ENCODE data around the gene TCEAL8. TPM values are rescaled to one million over a fixed set of nuclear protein-coding genes. Genes with fewer than 3 reads are reported as not detected.

TCEAL8 gene
- total RNA-seq, 1 experiment from 2014 or later = 74.6 TPM

GRCh38 chrX:103304705-103305104, 49.8 kb upstream of the TCEAL8 start (continued):
- no peak for TF ChIP-seq CTCF (IDR thresholded peaks at IDR 0.05)
- TF ChIP-seq, protein P1, sequence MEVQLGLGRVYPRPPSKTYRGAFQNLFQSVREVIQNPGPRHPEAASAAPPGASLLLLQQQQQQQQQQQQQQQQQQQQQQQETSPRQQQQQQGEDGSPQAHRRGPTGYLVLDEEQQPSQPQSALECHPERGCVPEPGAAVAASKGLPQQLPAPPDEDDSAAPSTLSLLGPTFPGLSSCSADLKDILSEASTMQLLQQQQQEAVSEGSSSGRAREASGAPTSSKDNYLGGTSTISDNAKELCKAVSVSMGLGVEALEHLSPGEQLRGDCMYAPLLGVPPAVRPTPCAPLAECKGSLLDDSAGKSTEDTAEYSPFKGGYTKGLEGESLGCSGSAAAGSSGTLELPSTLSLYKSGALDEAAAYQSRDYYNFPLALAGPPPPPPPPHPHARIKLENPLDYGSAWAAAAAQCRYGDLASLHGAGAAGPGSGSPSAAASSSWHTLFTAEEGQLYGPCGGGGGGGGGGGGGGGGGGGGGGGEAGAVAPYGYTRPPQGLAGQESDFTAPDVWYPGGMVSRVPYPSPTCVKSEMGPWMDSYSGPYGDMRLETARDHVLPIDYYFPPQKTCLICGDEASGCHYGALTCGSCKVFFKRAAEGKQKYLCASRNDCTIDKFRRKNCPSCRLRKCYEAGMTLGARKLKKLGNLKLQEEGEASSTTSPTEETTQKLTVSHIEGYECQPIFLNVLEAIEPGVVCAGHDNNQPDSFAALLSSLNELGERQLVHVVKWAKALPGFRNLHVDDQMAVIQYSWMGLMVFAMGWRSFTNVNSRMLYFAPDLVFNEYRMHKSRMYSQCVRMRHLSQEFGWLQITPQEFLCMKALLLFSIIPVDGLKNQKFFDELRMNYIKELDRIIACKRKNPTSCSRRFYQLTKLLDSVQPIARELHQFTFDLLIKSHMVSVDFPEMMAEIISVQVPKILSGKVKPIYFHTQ (CRISPR knock-in tag; IDR thresholded peaks at IDR 0.05) = no peak
- no peak for TF ChIP-seq ZBTB21 (CRISPR knock-in tag; IDR thresholded peaks at IDR 0.05; ENCODE audit: borderline replicate concordance)
- TF ChIP-seq NFYB (CRISPR knock-in tag; conservative IDR thresholded peaks at IDR 0.05; ENCODE audit: low read depth) = no peak

DNA sequence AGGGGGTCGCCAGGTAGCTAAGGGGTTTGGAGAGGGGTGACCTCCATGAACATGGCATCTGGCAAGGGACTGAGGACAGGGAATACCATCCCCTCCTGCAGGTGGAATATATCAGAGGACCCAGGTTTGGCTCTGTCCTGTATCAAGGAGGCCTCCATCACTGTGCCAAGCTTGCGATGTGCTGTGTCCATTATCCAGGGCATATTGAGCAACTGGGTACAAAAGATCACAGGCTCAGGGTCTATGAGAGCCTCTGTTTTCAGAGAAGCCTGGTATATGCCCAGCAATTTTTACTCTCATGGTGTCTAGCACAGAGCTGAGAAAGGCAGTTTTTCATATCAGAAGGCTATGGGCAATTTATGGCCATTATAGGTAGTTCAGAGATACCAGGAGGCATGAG, 38.2 kb upstream of the TCEAL8 start:
- TF ChIP-seq RORB (CRISPR knock-in tag; IDR thresholded peaks at IDR 0.05) = no peak
- TF ChIP-seq, protein P2, sequence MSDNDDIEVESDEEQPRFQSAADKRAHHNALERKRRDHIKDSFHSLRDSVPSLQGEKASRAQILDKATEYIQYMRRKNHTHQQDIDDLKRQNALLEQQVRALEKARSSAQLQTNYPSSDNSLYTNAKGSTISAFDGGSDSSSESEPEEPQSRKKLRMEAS (CRISPR knock-in tag; IDR thresholded peaks at IDR 0.05) = no peak
- TF ChIP-seq FOXJ3 (CRISPR knock-in tag; IDR thresholded peaks at IDR 0.05; ENCODE audit: borderline replicate concordance) = no peak
- no peak for TF ChIP-seq TCF7 (CRISPR knock-in tag; IDR thresholded peaks at IDR 0.05; ENCODE audit: low read depth)
- TF ChIP-seq ZNF396 (CRISPR knock-in tag; IDR thresholded peaks at IDR 0.05; ENCODE audit: borderline replicate concordance) = no peak
- TF ChIP-seq CREB1 (CRISPR knock-in tag; IDR thresholded peaks at IDR 0.05) = no peak
- no peak for TF ChIP-seq FOXP1 (CRISPR knock-in tag; IDR thresholded peaks at IDR 0.05; ENCODE audit: borderline replicate concordance)
- TF ChIP-seq ELF4 (CRISPR knock-in tag; IDR thresholded peaks at IDR 0.05; ENCODE audit: low read depth) = no peak
- TF ChIP-seq, protein P3, sequence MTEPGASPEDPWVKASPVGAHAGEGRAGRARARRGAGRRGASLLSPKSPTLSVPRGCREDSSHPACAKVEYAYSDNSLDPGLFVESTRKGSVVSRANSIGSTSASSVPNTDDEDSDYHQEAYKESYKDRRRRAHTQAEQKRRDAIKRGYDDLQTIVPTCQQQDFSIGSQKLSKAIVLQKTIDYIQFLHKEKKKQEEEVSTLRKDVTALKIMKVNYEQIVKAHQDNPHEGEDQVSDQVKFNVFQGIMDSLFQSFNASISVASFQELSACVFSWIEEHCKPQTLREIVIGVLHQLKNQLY (CRISPR knock-in tag; IDR thresholded peaks at IDR 0.05) = no peak
- TF ChIP-seq, protein P4, sequence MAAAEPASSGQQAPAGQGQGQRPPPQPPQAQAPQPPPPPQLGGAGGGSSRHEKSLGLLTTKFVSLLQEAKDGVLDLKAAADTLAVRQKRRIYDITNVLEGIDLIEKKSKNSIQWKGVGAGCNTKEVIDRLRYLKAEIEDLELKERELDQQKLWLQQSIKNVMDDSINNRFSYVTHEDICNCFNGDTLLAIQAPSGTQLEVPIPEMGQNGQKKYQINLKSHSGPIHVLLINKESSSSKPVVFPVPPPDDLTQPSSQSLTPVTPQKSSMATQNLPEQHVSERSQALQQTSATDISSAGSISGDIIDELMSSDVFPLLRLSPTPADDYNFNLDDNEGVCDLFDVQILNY (CRISPR knock-in tag; IDR thresholded peaks at IDR 0.05) = no peak
- TF ChIP-seq FOXK1 (CRISPR knock-in tag; IDR thresholded peaks at IDR 0.05) = no peak
- TF ChIP-seq, protein P5, sequence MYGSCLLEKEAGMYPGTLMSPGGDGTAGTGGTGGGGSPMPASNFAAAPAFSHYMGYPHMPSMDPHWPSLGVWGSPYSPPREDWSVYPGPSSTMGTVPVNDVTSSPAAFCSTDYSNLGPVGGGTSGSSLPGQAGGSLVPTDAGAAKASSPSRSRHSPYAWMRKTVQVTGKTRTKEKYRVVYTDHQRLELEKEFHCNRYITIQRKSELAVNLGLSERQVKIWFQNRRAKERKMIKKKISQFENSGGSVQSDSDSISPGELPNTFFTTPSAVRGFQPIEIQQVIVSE (CRISPR knock-in tag; IDR thresholded peaks at IDR 0.05; ENCODE audit: borderline replicate concordance) = no peak
- TF ChIP-seq, protein P6, sequence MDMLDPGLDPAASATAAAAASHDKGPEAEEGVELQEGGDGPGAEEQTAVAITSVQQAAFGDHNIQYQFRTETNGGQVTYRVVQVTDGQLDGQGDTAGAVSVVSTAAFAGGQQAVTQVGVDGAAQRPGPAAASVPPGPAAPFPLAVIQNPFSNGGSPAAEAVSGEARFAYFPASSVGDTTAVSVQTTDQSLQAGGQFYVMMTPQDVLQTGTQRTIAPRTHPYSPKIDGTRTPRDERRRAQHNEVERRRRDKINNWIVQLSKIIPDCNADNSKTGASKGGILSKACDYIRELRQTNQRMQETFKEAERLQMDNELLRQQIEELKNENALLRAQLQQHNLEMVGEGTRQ (CRISPR knock-in tag; IDR thresholded peaks at IDR 0.05) = no peak
- TF ChIP-seq, protein P1 (CRISPR knock-in tag; IDR thresholded peaks at IDR 0.05) = no peak
- TF ChIP-seq, protein P7, sequence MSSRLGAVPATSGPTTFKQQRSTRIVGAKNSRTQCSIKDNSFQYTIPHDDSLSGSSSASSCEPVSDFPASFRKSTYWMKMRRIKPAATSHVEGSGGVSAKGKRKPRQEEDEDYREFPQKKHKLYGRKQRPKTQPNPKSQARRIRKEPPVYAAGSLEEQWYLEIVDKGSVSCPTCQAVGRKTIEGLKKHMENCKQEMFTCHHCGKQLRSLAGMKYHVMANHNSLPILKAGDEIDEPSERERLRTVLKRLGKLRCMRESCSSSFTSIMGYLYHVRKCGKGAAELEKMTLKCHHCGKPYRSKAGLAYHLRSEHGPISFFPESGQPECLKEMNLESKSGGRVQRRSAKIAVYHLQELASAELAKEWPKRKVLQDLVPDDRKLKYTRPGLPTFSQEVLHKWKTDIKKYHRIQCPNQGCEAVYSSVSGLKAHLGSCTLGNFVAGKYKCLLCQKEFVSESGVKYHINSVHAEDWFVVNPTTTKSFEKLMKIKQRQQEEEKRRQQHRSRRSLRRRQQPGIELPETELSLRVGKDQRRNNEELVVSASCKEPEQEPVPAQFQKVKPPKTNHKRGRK (CRISPR knock-in tag; IDR thresholded peaks at IDR 0.05; ENCODE audit: borderline replicate concordance) = no peak
- no peak for TF ChIP-seq CBFB (CRISPR knock-in tag; IDR thresholded peaks at IDR 0.05; ENCODE audit: low read depth)
- POLR2A ChIA-PET = no interaction called here
- no peak overlapping the region for H3K4me3 Mint-ChIP-seq
- H3K36me3 Mint-ChIP-seq = no peaks in the 10 kb centered on the region
- no peak overlapping the region for H3K27ac Mint-ChIP-seq
- CTCF ChIA-PET = no interaction called here
- peaks cover 75% of the 10 kb centered on the region for H3K27me3 Mint-ChIP-seq (ENCODE audit: low read depth)
- no peak for ATAC-seq
- no peak for DNase-seq (ENCODE audit: low spot score)
- H3K4me1 Mint-ChIP-seq = peaks cover 15% of the 10 kb centered on the region
- H3K9me3 Mint-ChIP-seq = peaks cover 4% of the 10 kb centered on the region; the same call in 1 of the 2 replicates
